ENCODE results near the gene COPRS.

The COPRS gene, protein sequence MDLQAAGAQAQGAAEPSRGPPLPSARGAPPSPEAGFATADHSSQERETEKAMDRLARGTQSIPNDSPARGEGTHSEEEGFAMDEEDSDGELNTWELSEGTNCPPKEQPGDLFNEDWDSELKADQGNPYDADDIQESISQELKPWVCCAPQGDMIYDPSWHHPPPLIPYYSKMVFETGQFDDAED

GRCh38 chr17:31858642-31859486, at the start of gene COPRS:
COPRS (minus strand) TSS chr17:31859244; CDS start chr17:31859199, 45 bp downstream.
- peak; percentile 84 for DNase-seq

- DNase-seq: no peak
Observed at GRCh38 chr17:31908386-31908785, 49.3 kb upstream of the COPRS start.

DNA sequence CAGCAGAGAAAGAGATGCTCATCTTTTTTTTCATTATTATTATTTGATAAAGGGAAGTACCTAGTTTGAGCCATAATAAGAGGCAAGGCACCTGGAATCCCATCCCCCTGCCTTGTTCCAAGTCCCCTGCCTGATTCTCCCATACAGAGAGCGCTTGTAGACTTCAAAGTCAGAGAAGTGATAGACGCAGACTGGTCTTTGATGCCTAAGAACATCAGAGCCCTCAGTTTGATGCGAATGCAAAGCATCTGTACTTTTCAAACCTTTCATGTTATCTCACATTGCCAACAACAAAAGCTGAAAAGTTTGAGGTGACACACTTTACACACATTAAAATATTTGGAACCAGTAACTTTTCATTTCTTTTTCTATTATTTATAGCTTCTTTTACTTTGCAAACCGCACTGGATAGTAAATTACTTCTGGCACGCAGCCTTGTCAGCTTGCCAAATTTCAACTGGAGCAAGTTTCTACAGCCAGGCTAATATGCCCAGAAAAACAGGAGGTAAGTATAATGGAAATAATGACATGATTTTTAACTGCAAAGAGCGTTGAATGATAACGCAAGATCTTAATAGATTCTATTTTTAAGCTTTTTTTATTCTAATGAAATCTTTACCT, 48.4 kb upstream of the COPRS start:
- no peak for DNase-seq

GRCh38 chr17:31903401-31903800, 44.4 kb upstream of the COPRS start:
- DNase-seq: no peak

- DNase-seq: no peak
Observed at GRCh38 chr17:31902693-31903092, 43.6 kb upstream of the COPRS start.

- no peak for DNase-seq
Observed at GRCh38 chr17:31900877-31901276, 41.8 kb upstream of the COPRS start.

DNA sequence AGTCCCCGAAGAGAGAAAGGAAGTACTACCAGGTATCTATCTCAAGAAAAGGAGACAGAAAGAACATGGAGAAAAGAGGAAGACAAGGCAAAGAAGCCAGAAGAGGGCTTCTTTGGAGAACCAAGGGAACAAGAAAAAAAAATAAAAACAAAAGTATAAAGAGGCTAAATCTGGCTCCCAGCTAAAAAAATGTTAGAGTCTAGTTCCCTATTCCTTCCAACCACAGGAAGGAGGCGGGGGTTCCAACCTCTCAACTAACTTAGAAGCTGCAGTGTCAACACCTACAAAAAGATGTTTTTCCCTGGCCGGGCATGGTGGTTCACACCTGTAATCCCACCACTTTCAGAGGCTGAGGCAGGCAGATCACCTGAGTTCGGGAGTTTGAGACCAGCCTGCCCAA, 29.1 kb upstream of the COPRS start:
- DNase-seq: no peak

DNA sequence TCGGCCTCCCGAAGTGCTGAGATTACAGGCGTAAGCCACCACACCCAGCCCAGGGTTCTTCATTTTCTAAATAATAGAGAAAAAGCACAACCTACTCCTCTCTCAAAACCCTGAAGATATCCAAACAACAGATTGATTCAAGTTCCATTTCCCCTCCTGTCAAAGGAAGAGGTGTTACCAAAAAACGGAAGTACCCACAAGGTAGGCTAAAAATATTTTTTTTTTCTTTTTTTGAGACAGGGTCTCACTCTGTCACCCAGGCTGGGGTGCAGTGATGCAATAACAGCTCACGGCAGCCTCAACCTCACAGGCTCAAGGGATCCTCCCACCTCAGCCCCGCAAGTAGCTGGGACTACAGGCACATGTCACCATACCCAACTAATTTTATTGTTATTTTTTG, 23.5 kb upstream of the COPRS start:
- no peak for DNase-seq

DNA sequence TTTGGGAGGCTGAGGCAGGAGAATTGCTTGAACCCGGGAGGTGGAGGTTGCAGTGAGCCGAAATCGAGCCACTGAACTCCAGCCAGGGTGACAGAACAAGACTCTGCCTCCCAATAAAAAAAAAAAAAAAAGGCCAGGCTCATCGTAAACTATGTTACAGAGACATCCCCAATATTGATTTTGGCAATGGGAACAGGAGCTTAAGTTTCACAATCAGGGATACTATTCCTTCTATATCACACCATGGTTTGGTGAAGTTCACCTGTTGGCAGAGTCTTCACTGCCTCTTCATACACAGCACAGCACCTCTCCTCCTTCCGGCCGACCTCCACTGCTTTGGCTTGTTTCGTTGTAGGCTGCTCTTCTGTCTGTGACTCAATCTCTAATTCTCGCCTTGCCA, 21.3 kb upstream of the COPRS start:
- DNase-seq: no peak

DNA sequence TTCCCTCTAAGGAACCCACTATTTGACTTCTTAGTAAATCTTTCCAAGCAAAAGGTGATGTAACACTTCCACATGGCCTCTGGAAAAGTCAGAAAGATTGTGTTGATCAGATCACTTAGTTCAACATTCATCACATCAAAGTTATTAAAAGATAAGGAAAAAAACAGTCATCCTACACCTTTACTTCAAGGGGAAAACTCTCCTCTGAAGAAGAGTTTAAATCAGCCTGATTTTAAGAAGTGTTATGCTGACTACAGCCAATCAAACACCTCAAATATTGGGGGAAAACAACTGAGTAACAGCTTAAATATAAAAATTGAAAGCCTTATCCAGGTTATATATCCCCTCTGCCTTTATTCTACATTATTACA, 19.6 kb upstream of the COPRS start:
- no peak for DNase-seq

- no peak for DNase-seq
Observed at GRCh38 chr17:31877911-31878702, 19.1 kb upstream of the COPRS start.

DNA sequence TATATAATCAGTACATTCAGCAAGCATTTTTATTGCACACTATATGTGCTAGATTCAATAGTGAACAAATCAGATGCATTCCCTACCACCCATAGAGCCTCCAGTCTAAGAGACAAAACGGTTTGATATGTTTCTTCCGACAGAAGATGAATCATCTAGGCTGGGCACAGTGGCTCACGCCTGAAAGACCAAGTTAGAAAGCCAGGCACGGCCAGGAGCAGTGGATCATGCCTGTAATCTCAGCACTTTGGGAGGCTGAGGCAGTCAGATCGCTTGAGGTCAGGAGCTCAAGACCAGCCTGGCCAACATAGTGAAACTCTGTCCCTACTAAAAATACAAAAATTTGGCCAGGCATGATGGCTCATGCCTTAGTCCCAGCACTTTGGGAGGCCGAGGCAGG, 18.3 kb upstream of the COPRS start:
- no peak for DNase-seq

- DNase-seq: no peak
Observed at GRCh38 chr17:31875081-31875480, 16.0 kb upstream of the COPRS start.

- no peak for DNase-seq
Observed at GRCh38 chr17:31869797-31870568, 10.9 kb upstream of the COPRS start.

DNA sequence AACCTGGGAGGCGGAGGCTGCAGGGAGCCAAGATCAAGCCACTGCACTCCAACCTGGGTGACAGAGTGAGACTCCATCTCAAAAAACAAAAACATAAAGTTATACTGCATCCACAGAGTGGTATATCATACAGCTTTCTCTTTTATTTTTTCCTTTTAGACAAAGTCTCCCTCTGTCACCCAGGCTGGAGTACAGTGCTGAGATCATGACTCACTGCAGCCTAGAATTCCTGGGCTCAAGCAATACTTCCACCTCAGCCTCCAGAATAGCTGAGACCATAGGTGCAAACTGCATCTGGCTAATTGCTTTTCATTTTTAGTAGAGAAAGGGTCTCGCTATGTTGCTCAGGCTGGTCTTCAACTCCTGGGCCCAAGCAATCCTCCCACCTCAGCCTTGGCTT, 10.0 kb upstream of the COPRS start:
- DNase-seq: no peak

- DNase-seq: no peak
Observed at GRCh38 chr17:31859487-31860008, 504 bp upstream of the COPRS start.

DNA sequence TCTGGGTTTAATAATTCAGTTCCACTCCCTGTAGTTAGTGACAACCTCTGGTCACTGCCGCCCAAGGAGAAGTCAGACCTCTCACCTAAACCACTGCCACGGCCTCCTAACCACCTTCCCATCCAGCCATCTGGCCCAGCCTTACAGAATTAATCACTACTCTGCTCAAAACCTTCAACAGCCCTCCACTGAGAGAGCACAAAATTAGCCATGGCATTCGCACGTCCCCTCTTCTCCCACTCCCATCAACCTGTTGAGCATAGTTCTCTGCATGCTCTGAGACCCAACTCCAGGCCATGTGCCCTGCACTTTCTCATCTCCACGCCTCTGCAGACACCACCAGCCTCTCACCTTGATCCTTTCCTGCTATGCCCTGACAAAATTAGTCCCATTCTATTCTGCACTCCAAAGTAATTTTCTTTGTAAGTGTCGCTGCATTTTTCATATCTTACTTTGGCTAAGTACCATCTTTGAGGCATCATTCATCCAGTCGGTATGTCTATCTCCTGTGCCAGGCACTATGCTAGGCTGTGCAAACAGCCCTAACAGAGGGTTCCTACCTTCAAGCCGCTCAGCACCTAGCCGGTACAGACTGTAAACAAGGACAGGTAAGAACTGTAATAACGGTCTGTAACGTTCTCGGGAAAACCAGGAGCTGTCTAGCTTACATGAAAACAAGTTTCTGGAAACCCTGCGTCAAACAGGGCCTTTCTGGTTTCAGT, 963 bp downstream of the COPRS start:
- no peak for DNase-seq

DNA sequence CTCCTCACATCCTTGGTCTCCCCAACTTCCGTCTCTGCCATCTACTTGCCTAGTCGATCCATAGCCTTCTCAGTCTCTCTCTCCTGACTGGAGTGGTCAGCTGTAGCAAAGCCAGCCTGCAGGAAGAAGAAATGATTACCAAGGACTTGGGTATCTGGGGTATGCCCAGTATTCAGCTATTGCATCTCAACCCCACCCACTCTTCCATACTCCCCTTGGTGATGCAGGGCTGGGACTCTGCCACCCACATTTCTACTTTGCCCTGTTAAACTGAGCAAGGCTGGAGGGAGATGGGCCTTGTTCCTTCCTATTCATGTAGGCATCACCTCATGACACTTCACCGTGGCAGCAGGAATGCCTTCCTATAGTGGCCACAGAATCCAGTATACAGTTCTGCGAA, 2.3 kb downstream of the COPRS start:
- no peak for DNase-seq

- no peak for DNase-seq
Observed at GRCh38 chr17:31854672-31855071, 4.4 kb downstream of the COPRS start.

DNA sequence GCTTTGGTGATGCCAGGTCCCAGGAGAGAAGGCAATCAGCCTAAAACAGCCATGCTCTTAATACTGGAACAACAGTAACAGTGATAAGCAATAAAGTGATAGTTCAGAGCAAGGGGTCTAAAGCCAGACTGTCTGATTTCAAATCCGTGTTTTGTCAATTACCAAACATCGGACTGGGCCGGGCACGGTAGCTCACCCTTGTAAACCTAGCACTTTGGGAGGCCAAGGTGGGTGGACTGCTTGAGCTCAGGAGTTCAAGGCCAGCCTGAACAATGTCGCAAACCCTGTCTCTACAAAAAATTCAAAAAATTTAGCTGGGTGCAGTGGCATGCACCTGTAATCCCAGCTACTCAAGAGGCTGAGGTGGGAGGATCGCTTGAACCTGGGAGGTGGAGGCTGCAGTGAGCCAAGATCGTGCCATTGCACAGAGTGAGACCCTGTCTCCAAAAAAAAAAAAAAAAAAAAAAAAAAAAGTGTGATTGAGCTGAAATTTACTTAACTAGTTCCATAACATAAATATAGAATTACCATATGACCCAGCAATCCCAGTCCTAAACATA, 5.1 kb downstream of the COPRS start:
- no peak for DNase-seq

DNA sequence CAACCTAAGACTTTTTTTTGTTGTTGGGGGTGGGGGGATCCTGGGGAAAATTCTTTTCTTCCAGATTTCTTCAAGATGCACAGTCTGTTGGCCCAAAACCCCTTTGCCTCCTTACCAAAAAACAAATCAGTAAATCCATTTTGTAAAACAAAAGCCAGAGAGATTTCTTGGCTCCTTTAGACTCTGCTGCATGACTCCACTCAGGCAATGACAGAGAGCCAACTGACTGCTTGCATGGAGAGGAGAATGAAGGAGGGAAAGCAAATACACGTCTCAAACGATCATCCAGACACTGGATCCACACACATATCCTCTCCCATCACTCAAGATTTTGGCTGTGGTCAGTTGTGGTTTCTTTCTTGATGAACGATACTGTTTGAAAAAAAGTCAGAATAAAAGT, 13.8 kb downstream of the COPRS start:
- DNase-seq: no peak
